Measurements from ENCODE around the gene BCL7C.
"Not testable (repeated sequence)": the region's sequence is repeated elsewhere in the genome, so short reads cannot be mapped to it uniquely, and the experiment has no call there.

The BCL7C gene

DNA sequence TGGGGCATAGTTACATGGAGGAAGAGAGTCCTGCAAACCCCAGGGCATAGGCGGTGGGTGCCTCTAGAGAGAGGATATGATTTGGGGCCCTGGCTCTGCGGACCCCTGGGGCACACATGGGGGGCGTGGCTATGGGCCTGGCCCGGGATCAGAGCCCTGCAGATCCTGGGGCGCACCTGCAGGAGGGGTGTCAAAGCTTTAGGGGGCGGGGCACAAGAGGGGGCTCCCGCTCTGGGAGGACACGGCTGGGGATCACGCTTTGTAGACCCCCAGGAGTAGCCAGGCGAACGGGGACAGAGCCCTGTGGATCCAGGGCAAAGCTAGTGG lies 497 bp downstream of the BCL7C start:
- H3K4me3 Mint-ChIP-seq, result peak overlapping the region; percentile 85
- no peaks in the 10 kb centered on the region for H3K9me3 Mint-ChIP-seq
- peaks cover 14% of the 10 kb centered on the region for H3K36me3 Mint-ChIP-seq (ENCODE audit: low read depth)
- H3K27ac Mint-ChIP-seq, result peak overlapping the region; percentile 80
- no peaks in the 10 kb centered on the region for H3K27me3 Mint-ChIP-seq
- peak; percentile 37 for DNase-seq
- peaks cover 44% of the 10 kb centered on the region for H3K4me1 Mint-ChIP-seq
- ATAC-seq, result no peak

DNA sequence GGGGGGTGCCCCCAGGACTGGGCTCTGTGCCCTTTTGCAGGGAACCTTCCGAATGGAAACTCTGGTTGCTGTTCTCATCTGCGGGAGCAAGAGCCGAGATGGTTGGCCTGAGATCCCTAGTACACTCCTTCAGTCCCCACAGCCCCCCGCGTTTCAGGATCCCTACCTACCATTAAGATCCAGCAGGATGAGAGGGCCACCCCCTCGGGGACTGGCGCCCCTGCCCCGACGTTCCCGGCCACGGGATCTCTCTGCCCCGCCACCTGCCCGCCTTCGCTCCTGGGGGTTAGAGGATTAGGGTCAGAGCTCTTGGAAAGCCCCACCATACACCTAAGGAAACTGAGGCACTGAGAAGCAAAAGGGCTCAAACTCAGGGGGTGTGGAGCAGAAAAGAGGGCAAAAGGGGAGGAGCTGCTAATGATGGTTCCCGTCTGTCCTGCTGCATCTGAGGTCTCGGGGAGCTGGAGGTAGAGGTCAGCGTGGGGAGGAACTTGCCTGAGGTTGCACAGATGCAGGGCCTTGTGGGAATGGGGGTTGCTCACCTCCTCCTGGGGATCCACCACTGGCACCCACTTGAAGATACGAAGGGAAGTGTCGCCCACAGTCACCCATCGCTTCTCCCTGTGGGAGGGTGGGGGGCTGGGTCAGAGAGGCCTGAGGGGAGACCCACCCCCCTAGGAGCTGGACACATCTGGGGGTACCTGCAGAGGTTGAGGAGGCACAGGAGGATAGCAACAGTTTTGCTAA lies 1.0 kb downstream of the BCL7C start:
- H3K4me1 Mint-ChIP-seq, result peaks cover 44% of the 10 kb centered on the region
- ATAC-seq (no peak), DNase-seq (no peak)
- H3K36me3 Mint-ChIP-seq (ENCODE audit: low read depth), result peaks cover 14% of the 10 kb centered on the region
- peak overlapping the region; percentile 85 for H3K4me3 Mint-ChIP-seq
- H3K9me3 Mint-ChIP-seq, result no peaks in the 10 kb centered on the region
- H3K27ac Mint-ChIP-seq, result peak overlapping the region; percentile 80
- no peaks in the 10 kb centered on the region for H3K27me3 Mint-ChIP-seq

DNA sequence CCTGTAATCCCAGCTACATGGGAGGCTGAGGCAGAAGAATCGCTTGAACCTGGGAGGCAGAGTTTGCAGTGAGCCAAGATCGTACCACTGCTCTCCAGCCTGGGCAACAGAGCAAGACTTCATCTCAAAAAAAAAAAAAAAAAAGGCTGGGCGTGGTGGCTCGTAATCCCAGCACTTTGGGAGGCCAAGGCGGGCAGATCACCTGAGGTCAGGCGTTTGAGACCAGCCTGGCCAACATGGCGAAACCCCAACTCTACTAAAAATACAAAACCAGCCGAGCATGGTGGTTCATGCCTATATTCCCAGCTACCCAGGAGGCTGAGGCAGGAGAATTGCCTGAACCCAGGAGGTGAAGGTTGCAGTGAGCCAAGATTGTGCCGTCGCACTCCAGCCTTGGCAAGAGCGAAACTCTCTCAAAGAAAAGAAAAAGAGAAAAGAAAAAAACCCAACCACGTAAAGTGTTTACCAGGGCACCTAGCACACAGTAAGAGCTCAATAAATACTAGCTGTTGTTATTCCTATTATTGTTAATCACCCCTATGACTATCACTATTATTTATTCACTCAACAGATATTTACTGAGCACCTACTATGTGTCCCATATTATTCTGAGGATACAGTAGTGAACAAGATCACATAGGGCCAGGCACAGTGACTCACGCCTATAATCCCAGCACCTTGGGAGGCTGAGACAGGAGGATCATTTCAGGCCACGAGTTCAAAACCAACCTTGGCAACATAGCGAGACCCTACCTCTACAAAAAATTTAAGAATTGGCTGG lies 2.6 kb downstream of the BCL7C start:
- not testable (repeated sequence) for H3K4me3 Mint-ChIP-seq, H3K27me3 Mint-ChIP-seq, ATAC-seq, H3K9me3 Mint-ChIP-seq, H3K27ac Mint-ChIP-seq, DNase-seq
- Mint-ChIP-seq H3K4me1 (peaks cover 35% of the 10 kb centered on the region), H3K36me3 (ENCODE audit: low read depth) (peaks cover 17% of the 10 kb centered on the region)

DNA sequence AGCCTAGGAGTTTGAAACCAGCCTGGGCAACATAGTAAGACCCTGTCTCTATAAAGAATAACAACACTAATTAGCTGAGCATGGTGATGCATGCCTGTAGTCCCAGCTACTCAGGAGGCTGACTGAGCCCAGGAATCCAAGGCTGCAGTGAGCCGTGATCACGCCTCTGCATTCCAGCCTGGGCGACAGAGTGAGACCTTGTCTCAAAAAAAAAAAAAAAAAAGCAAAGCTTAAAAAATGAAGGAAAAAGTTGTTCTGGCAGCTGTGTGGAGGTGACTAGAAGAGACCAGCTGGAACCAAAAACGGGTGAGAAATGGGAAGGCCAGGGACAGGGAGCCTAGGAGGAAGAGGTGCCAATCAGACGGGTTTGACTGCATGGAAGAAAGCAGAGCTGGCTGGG lies 4.2 kb downstream of the BCL7C start:
- no peak overlapping the region for H3K4me3 Mint-ChIP-seq
- no peaks in the 10 kb centered on the region for H3K27me3 Mint-ChIP-seq
- H3K9me3 Mint-ChIP-seq, result no peaks in the 10 kb centered on the region
- ATAC-seq (no peak), DNase-seq (no peak)
- no peak overlapping the region for H3K27ac Mint-ChIP-seq
- H3K36me3 Mint-ChIP-seq (ENCODE audit: low read depth), result peaks cover 21% of the 10 kb centered on the region
- H3K4me1 Mint-ChIP-seq, result peaks cover 25% of the 10 kb centered on the region

DNA sequence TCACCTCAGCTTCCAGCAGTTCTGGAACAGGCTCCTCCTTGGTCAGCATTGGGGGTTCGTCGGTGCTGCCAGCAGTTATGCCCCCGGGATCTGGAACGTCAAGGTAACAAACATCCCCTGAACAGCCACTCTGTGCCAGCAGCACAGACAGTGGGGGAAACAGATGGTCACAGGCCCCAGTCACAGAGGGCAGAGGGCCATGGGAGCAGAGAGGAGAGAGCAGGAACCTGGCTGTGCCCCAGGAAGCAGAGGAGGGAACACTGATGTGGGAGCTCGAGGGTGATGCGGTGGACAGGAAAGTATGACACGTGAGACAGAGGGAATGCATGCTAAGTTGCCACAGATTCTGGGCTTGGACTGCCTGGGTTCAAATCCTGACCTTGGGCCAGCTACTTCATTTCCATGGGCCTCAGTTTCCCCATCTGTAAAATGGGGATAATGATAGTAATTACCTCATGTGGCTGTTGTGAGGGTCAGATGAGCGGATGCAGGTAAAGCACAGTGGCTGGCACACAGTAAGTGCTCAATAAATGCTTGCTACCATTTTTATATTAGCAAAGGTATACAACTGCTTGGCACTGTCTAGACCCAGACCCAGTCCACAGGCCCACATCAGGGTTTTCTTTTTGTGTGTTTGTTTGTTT lies 4.9 kb downstream of the BCL7C start:
- no peak overlapping the region for H3K4me3 Mint-ChIP-seq
- H3K27ac Mint-ChIP-seq, result no peak overlapping the region
- H3K9me3 Mint-ChIP-seq, result no peaks in the 10 kb centered on the region
- peaks cover 21% of the 10 kb centered on the region for H3K36me3 Mint-ChIP-seq (ENCODE audit: low read depth)
- DNase-seq, result no peak
- no peak for ATAC-seq
- H3K27me3 Mint-ChIP-seq, result no peaks in the 10 kb centered on the region
- H3K4me1 Mint-ChIP-seq, result peaks cover 21% of the 10 kb centered on the region

DNA sequence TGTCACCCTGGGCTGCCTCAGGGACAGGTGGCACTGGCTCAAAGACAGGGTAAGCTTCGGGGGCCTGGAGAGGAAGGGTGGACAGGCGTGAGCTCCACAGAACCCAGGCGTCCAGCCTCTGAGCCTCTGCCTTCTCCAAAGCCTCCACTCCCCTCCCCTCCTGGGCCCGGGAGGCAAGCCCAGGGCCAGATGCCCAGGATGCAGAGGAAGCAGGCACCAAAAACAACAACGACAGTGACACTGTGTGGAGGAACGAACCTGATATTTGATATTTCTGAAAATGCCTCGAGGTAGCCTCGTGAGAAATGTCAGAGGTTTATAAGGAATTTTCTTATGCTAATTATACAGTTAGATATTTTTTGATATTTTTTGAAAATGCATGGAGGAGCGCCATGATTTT lies 6.0 kb downstream of the BCL7C start:
- peaks cover 23% of the 10 kb centered on the region for H3K36me3 Mint-ChIP-seq (ENCODE audit: low read depth)
- H3K9me3 Mint-ChIP-seq, result no peaks in the 10 kb centered on the region
- DNase-seq (no peak), ATAC-seq (no peak)
- H3K27ac Mint-ChIP-seq, result no peak overlapping the region
- H3K4me1 Mint-ChIP-seq, result peaks cover 20% of the 10 kb centered on the region
- no peak overlapping the region for H3K4me3 Mint-ChIP-seq
- H3K27me3 Mint-ChIP-seq, result no peaks in the 10 kb centered on the region

DNA sequence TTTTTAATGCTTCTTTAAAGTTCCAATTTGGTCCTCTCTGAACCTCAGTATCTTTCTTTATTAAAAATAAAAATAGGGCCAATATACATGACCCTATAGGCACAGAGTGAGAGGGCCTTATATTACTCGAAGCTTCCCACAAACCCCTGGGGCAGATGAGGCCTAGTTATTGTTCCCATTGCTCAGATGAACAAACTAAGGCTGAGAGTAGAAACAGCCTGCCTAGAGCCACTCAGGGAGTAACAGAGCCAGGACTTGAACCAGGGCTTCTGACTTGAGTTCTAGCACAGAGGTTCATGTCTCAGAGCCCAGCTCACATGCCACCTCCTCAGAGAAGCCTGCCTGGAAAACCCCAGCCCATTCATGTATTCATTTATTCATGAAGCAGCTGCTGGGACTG lies 7.7 kb downstream of the BCL7C start:
- H3K9me3 Mint-ChIP-seq, result no peaks in the 10 kb centered on the region
- ATAC-seq (no peak), DNase-seq (no peak)
- H3K36me3 Mint-ChIP-seq (ENCODE audit: low read depth), result peaks cover 21% of the 10 kb centered on the region
- H3K27me3 Mint-ChIP-seq, result no peaks in the 10 kb centered on the region
- H3K27ac Mint-ChIP-seq, result no peak overlapping the region
- H3K4me3 Mint-ChIP-seq, result no peak overlapping the region
- peaks cover 20% of the 10 kb centered on the region for H3K4me1 Mint-ChIP-seq

DNA sequence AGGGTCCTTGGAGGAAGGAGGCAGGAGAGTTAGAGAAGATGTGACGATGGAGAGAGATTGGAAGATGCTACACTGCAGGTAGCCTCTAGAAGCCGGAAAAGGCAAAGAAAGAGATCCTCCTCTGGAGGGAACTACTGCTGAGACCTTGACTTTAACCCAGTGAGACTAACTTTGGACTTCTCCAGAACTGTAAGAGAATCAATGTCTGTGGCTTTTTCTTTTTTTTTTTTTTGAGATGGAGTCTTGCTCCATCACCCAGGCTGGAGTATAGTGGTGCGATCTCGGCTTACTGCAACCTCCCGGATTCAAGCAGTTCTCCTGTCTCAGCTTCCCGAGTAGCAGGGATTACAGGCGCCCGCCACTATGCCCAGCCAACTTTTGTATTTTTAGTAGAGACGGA lies 8.7 kb downstream of the BCL7C start:
- Mint-ChIP-seq H3K4me3 (no peak overlapping the region), H3K4me1 (peaks cover 20% of the 10 kb centered on the region), H3K36me3 (ENCODE audit: low read depth) (peaks cover 21% of the 10 kb centered on the region), H3K27me3 (no peaks in the 10 kb centered on the region), H3K9me3 (no peaks in the 10 kb centered on the region), H3K27ac (peak overlapping the region; percentile 24)
- no peak for DNase-seq
- no peak for ATAC-seq

DNA sequence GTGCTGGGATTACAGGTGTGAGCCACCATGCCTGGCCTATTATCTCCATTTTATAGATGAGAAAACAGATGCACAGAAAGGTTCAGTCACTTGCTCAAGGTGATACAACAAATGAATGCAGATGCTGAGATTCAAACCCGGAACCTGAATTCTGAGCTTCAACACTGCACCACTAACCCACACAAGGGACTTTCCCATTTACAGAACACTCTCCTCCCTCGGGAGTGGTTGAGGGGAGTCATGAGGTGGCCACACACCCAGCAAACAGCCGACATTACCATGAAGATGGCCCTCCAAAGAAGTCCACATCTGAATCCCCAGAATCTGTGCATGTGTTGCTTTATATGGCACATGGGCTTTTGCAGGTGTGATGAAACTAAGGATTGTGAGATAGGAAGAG lies 9.1 kb downstream of the BCL7C start:
- ATAC-seq (no peak), DNase-seq (no peak)
- H3K36me3 Mint-ChIP-seq (ENCODE audit: low read depth), result peaks cover 20% of the 10 kb centered on the region
- peaks cover 20% of the 10 kb centered on the region for H3K4me1 Mint-ChIP-seq
- no peaks in the 10 kb centered on the region for H3K27me3 Mint-ChIP-seq
- H3K27ac Mint-ChIP-seq, result peak overlapping the region; percentile 24
- no peaks in the 10 kb centered on the region for H3K9me3 Mint-ChIP-seq
- H3K4me3 Mint-ChIP-seq, result no peak overlapping the region

DNA sequence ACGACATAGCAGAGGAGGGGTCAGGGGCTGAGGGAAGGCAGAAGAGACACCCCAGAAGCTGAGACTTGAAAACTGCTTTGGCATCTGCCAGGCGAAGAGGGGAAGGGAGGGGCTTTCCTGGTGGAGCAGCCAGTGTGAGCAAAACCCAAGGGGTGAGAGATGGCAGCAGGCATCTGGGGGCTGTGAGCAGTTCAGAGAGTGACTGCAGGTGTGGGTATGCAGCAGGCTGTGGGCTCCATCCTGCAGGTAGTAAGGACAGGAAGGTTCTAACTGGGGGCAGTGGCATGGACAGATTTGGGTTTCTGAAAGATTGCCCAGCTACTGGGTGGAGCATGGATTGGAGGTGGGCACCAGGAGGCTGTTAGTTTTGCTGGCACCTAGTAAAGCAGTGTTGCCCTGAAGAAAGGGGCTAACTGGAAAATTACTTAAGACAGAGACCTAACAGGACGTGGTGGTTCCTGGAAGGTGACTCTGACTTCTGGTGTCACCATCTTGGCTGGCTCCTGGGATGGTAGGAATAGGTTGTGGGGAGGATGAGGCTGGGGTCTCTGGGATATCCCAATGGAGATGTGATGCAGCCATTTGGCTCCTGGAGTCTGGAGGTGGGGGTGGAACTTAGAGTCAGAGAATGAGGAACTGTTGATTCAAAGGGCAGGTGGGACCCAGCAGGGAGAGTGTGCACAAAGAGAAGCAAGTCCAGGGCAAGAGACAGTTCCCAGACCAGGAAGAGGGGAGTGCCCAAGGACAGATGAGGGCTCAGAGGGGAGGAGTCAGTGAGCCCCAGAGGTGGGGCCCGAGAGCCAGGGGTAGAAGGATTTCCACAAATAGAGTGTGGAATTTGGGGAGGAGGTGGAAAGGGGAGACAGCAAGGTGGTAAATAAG lies 11.2 kb downstream of the BCL7C start:
- peaks cover 16% of the 10 kb centered on the region for H3K36me3 Mint-ChIP-seq (ENCODE audit: low read depth)
- DNase-seq (no peak), ATAC-seq (no peak)
- no peaks in the 10 kb centered on the region for H3K9me3 Mint-ChIP-seq
- H3K4me1 Mint-ChIP-seq, result peaks cover 20% of the 10 kb centered on the region
- H3K27me3 Mint-ChIP-seq, result no peaks in the 10 kb centered on the region
- H3K4me3 Mint-ChIP-seq, result no peak overlapping the region
- H3K27ac Mint-ChIP-seq, result peak overlapping the region; percentile 39

DNA sequence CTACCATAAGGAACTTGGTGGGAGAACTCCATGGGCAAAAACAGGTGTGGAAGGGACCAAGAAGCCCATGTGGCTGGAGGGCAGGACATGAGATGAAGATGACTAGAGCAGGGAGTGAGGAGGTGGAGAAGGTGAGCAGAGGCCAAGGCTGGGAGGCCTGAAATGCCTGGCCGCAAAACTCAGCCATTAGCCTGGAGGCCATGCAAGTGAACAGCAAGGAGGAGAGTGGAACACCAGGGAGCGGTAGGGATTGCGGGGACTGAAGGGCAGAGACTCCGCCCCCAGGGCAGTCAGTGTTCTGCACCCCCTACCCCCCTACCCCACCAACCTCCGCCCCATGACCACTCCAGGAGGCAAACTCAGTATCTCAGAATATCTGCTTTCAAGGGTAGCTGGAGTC lies 17.0 kb downstream of the BCL7C start:
- DNase-seq, result no peak
- Mint-ChIP-seq H3K27me3 (no peaks in the 10 kb centered on the region), H3K36me3 (ENCODE audit: low read depth) (peaks cover 12% of the 10 kb centered on the region), H3K4me1 (peaks cover 38% of the 10 kb centered on the region), H3K4me3 (peak overlapping the region; percentile 96), H3K27ac (peak overlapping the region; percentile 99), H3K9me3 (no peaks in the 10 kb centered on the region)
- no peak for ATAC-seq

DNA sequence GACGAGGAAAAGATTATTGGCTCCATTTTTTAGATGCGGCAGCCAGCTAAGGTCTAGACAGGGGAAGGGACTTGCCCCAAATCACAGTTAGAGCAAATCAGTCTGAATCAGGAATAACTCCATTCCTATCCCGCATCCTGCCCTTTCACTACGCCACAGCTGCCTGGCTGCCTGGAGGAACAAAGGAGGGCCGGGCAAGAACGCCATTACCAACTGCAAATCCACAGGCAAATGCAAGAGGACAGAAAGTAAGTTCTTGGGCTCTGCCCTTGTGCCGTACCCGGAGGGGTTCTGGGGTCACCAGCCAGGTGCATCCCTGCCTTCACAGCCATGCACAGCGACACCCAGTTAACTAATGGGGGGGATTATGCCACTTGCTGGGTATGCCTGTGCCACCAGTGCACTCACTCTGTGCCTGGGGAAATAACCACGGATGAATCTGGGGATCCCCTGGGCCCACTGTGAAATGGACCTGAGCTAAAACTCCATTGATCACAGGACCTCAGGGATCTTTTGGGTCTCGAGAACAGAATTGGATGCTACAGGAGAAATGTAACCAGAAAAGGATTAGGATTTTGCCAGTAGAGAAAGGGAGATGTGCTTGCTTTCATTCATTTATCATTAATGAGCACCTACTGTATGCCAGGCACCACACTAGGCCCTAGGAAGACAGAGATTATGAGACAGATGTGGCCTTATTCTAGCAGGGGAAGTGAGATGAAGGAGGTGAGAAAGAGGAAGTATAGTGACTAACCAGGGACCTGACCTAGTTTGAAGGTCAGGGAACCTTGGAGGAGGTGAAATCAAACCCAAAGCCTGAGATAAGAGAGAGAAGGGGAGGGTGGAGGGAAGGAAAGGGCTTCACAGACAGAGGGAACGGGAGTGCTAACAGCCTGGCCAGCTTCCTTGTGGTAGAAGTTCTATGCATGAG lies 17.7 kb downstream of the BCL7C start:
- peak; percentile 32 for DNase-seq

DNA sequence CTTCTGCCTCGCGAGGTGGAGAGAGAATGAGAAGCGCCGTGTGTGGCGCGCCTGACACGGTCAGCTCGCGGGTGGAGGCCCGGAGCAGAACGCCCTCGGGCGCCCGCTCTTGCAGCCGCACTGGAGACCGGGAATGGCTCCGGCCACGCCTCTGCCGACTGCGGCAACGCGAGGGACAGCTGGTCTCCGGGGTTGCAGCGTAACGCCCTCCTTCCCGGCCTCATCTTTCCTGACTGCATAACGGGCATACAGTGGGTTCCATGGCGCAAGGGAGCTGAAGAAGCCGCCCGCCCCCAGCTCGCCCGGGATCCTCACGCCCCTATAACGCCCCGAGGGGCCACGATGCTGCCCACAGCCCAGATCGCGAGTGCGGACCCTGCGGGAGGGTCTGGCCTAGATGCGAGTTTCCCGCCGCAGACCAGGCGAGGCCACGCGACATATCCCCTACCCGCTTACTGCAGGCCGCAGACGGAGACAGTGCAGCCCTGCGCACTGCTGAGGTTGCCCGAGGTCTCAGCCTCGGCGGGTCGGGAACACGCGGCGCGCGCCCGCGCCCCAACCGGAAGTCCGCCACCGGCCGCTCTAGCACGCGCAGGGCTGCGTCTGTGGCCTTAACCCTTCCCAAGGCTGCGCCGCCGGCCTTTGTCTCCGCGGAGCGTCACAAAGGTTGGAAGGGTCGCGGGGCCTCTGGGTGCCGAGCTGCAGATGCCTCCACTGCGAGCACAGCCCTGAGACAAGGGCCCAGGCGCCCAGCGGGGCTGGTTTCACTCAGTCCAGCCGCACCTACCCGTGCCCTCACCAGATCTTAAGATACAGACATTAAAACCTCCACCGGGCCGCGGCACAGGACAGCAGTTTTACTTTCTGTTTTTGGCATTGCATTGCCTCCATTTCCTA lies 18.8 kb downstream of the BCL7C start:
- ATAC-seq, result peak; percentile 93
- Mint-ChIP-seq H3K9me3 (no peaks in the 10 kb centered on the region), H3K27ac (peak overlapping the region; percentile 99), H3K4me3 (peak overlapping the region; percentile 96), H3K27me3 (no peaks in the 10 kb centered on the region), H3K4me1 (peaks cover 37% of the 10 kb centered on the region), H3K36me3 (ENCODE audit: low read depth) (peaks cover 12% of the 10 kb centered on the region)
- peak; percentile 92 for DNase-seq

More for the DNA sequence above, 17.7 kb downstream of the BCL7C start:
- Mint-ChIP-seq H3K27me3 (no peaks in the 10 kb centered on the region), H3K4me1 (peaks cover 37% of the 10 kb centered on the region), H3K36me3 (ENCODE audit: low read depth) (peaks cover 12% of the 10 kb centered on the region), H3K27ac (peak overlapping the region; percentile 99), H3K4me3 (peak overlapping the region; percentile 96), H3K9me3 (no peaks in the 10 kb centered on the region)
- ATAC-seq, result peak; percentile 71
